Ishikawa (cell line): ENCODE data around the gene DPH6.

Source experiments
- FOXM1 ChIP-seq: IDR thresholded peaks from 2 replicates; pipeline ENCODE4 v1.6.1; 2012; ENCODE audit warnings: low read depth, borderline replicate concordance
- TF ChIP-seq, protein P1 (sequence below): IDR thresholded peaks from 2 replicates; pipeline ENCODE4 v1.6.1; 2012; ENCODE audit warnings: low read depth, mild to moderate bottlenecking

DNA sequence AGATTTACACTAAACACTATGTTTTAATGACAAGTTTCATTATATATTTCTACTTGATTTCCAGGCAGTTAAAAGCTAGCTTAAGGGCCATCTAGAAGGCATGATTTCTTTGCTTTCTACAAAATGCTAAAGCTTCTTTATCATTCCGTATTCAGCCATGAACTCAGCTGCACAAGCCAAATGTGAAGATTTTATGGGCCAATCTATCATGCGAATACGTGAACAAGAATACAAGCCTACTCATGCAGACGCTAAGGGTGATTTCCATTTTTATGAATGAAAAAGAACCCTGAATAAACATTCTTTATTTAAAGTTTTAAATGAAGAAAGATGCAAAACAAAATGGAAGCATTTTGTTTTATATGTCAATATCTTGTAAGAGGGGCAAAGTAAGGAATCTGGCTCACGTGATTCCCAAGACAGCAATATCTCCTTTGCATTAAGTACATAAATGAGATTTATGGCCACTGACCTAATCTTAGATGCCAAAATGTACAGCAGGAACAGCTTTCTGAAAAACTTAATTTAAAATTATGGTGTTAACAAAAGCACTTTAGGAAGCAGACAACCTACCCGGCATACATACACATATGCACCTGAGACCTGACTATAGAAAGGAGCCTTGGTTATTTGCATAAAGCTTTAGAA is 215.8 kb downstream of the DPH6 start:
- no peak for TF ChIP-seq FOXM1
- TF ChIP-seq, protein P1, sequence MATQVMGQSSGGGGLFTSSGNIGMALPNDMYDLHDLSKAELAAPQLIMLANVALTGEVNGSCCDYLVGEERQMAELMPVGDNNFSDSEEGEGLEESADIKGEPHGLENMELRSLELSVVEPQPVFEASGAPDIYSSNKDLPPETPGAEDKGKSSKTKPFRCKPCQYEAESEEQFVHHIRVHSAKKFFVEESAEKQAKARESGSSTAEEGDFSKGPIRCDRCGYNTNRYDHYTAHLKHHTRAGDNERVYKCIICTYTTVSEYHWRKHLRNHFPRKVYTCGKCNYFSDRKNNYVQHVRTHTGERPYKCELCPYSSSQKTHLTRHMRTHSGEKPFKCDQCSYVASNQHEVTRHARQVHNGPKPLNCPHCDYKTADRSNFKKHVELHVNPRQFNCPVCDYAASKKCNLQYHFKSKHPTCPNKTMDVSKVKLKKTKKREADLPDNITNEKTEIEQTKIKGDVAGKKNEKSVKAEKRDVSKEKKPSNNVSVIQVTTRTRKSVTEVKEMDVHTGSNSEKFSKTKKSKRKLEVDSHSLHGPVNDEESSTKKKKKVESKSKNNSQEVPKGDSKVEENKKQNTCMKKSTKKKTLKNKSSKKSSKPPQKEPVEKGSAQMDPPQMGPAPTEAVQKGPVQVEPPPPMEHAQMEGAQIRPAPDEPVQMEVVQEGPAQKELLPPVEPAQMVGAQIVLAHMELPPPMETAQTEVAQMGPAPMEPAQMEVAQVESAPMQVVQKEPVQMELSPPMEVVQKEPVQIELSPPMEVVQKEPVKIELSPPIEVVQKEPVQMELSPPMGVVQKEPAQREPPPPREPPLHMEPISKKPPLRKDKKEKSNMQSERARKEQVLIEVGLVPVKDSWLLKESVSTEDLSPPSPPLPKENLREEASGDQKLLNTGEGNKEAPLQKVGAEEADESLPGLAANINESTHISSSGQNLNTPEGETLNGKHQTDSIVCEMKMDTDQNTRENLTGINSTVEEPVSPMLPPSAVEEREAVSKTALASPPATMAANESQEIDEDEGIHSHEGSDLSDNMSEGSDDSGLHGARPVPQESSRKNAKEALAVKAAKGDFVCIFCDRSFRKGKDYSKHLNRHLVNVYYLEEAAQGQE: no peak
